Activated CD4-positive, alpha-beta T cell treated with anti-CD3 and anti-CD28 coated beads, Interleukin-2, amount 10 ng/mL, durations not matched to agents 7 days and 5 days (primary cell): ENCODE data around the gene CBFB. TPM values are rescaled to one million over a fixed set of nuclear protein-coding genes. Genes with fewer than 3 reads are reported as not detected.

Experiments
- CTCF ChIA-PET: fragments of 350-600 bp; sonication (Branson Sonifier 250); formaldehyde crosslinking; loops from one replicate; lab custom pipeline; 2021; ENCODE audit warnings: antibody characterized with exemption; lab: Charles Lee
- POLR2A ChIA-PET: fragments of 350-600 bp; sonication (Branson Sonifier 250); formaldehyde crosslinking; loops from one replicate; lab custom pipeline; 2021; ENCODE audit warnings: antibody characterized with exemption; lab: Charles Lee
- DNase-seq: peaks from one replicate; pipeline ENCODE4 v3.0.0-alpha.2; 2020
- H3K27ac Mint-ChIP-seq: one replicate; pipeline ENCODE4 v1.8.0; 2021; ENCODE audit warnings: mild to moderate bottlenecking, moderate library complexity, mixed read lengths
- H3K27me3 Mint-ChIP-seq: one replicate; pipeline ENCODE4 v1.8.0; 2021; ENCODE audit warnings: mixed read lengths
- H3K36me3 Mint-ChIP-seq: one replicate; pipeline ENCODE4 v1.8.0; 2021; ENCODE audit warnings: low read depth, mixed read lengths
- H3K4me1 Mint-ChIP-seq: one replicate; pipeline ENCODE4 v1.8.0; 2021; ENCODE audit warnings: mixed read lengths
- H3K4me3 Mint-ChIP-seq: one replicate; pipeline ENCODE4 v1.8.0; 2021; ENCODE audit warnings: mild to moderate bottlenecking, moderate library complexity, mixed read lengths
- H3K9me3 Mint-ChIP-seq: one replicate; pipeline ENCODE4 v1.8.0; 2021; ENCODE audit warnings: mixed read lengths
- total RNA-seq, 2 experiments: library from RNA; stranded (reverse); gene quantifications; one replicate each; pipeline ENCODE4 v1.2.3, GENCODE V29; 2021

Gene CBFB
- total RNA-seq, 2 experiments from 2014 or later: 218 to 222 TPM

- no peaks in the 10 kb centered on the region for H3K9me3 Mint-ChIP-seq
- POLR2A ChIA-PET: interaction anchor here (0.5 kb wide), 1 partner anchor 35 kb away, joined by 7 read pairs; no protein-coding TSS in a partner anchor
- peaks cover 19% of the 10 kb centered on the region for H3K36me3 Mint-ChIP-seq
- peaks cover 34% of the 10 kb centered on the region for H3K4me1 Mint-ChIP-seq
- no peak for DNase-seq
- H3K4me3 Mint-ChIP-seq: no peak overlapping the region
- H3K27ac Mint-ChIP-seq: no peak overlapping the region
- no peaks in the 10 kb centered on the region for H3K27me3 Mint-ChIP-seq
- CTCF ChIA-PET: interaction anchor here (2.9 to 4.2 kb wide), 2 partner anchors 11 to 148 kb away, joined by 7 to 34 read pairs; no protein-coding TSS in a partner anchor
Measured at GRCh38 chr16:67006930-67007658, 21.9 kb upstream of the CBFB start.

DNA sequence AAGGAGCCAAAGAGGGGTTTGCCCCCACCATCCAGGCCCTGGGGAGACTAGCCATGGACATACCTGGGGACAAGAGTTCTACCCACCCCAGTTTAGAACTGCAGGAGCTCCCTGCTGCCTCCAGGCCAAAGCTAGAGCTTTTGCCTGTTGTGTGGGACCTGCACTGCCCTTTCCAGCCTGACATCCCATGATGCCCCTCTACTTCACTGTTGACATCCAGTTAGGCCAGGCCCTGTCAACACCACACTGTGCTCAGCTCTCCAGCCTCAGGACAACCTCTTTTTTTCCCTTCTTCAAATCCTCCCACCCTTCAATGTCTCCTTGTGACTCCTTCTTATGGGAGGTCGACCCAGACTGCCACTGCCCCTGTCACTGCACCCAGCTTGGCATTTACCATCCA lies 19.8 kb upstream of the CBFB start:
- peaks cover 10% of the 10 kb centered on the region for H3K36me3 Mint-ChIP-seq
- no peaks in the 10 kb centered on the region for H3K9me3 Mint-ChIP-seq
- no peaks in the 10 kb centered on the region for H3K27me3 Mint-ChIP-seq
- H3K4me3 Mint-ChIP-seq: no peak overlapping the region
- H3K27ac Mint-ChIP-seq: no peak overlapping the region
- H3K4me1 Mint-ChIP-seq: peaks cover 39% of the 10 kb centered on the region
- DNase-seq: no peak
- ChIA-PET CTCF (interaction anchor here (1.3 to 4.2 kb wide), 3 partner anchors 9 to 176 kb away, joined by 3 to 34 read pairs (median 7); no protein-coding TSS in a partner anchor), POLR2A (no interaction called here)

- Mint-ChIP-seq H3K4me3 (no peak overlapping the region), H3K27me3 (no peaks in the 10 kb centered on the region), H3K36me3 (no peaks in the 10 kb centered on the region), H3K4me1 (peaks cover 59% of the 10 kb centered on the region), H3K27ac (no peak overlapping the region), H3K9me3 (no peaks in the 10 kb centered on the region)
- no peak for DNase-seq
- CTCF ChIA-PET: interaction anchor here (1.1 to 11.2 kb wide), 5 partner anchors 19 to 382 kb away, joined by 3 to 129 read pairs (median 3); partner anchors contain the start of genes B3GNT9 and TPPP3
- POLR2A ChIA-PET: no interaction called here
Measured at GRCh38 chr16:67011274-67011673, 17.7 kb upstream of the CBFB start.

GRCh38 chr16:67013233-67013822 lies 15.6 kb upstream of the CBFB start:
- Mint-ChIP-seq H3K4me1 (peaks cover 61% of the 10 kb centered on the region), H3K27ac (peak overlapping the region; percentile 86), H3K36me3 (no peaks in the 10 kb centered on the region), H3K4me3 (peak overlapping the region; percentile 82), H3K27me3 (no peaks in the 10 kb centered on the region), H3K9me3 (no peaks in the 10 kb centered on the region)
- DNase-seq: no peak
- ChIA-PET POLR2A (interaction anchor here (0.7 to 1.2 kb wide), 4 partner anchors 9 to 542 kb away, joined by 3 to 6 read pairs (median 4); no protein-coding TSS in a partner anchor), CTCF (interaction anchor here (0.6 to 11.2 kb wide), 23 partner anchors 9 to 184 kb away, joined by 3 to 129 read pairs (median 4); partner anchors contain the start of genes B3GNT9, CES4A, FBXL8 and TRADD)

GRCh38 chr16:67013823-67014633 lies 14.9 kb upstream of the CBFB start:
- ChIA-PET POLR2A (interaction anchor here (0.6 to 1.2 kb wide), 5 partner anchors 9 to 542 kb away, joined by 3 to 6 read pairs (median 3); no protein-coding TSS in a partner anchor), CTCF (interaction anchor here (0.6 to 11.2 kb wide), 21 partner anchors 9 to 161 kb away, joined by 3 to 129 read pairs (median 4); partner anchors contain the start of genes B3GNT9, FBXL8 and TRADD)
- Mint-ChIP-seq H3K4me3 (peak overlapping the region; percentile 82), H3K27me3 (no peaks in the 10 kb centered on the region), H3K9me3 (no peaks in the 10 kb centered on the region), H3K4me1 (peaks cover 56% of the 10 kb centered on the region), H3K36me3 (no peaks in the 10 kb centered on the region), H3K27ac (peak overlapping the region; percentile 96)
- peak; percentile 85 for DNase-seq

GRCh38 chr16:67014634-67015312 lies 14.2 kb upstream of the CBFB start:
- DNase-seq: no peak
- no peaks in the 10 kb centered on the region for H3K27me3 Mint-ChIP-seq
- no peaks in the 10 kb centered on the region for H3K9me3 Mint-ChIP-seq
- ChIA-PET POLR2A (interaction anchor here (0.6 to 1.2 kb wide), 2 partner anchors 8 to 40 kb away, joined by 3 read pairs; no protein-coding TSS in a partner anchor), CTCF (interaction anchor here (1.0 to 11.2 kb wide), 9 partner anchors 13 to 160 kb away, joined by 3 to 129 read pairs (median 9); partner anchors contain the start of gene B3GNT9)
- no peaks in the 10 kb centered on the region for H3K36me3 Mint-ChIP-seq
- H3K27ac Mint-ChIP-seq: peak overlapping the region; percentile 96
- H3K4me1 Mint-ChIP-seq: peaks cover 49% of the 10 kb centered on the region
- H3K4me3 Mint-ChIP-seq: peak overlapping the region; percentile 82

GRCh38 chr16:67015313-67015731 lies 13.6 kb upstream of the CBFB start:
- peaks cover 48% of the 10 kb centered on the region for H3K4me1 Mint-ChIP-seq
- DNase-seq: no peak
- POLR2A ChIA-PET: no interaction called here
- no peaks in the 10 kb centered on the region for H3K9me3 Mint-ChIP-seq
- CTCF ChIA-PET: interaction anchor here (1.0 to 11.2 kb wide), 3 partner anchors 13 to 138 kb away, joined by 3 to 129 read pairs (median 54); partner anchors contain the start of genes B3GNT9 and CBFB
- H3K4me3 Mint-ChIP-seq: peak overlapping the region; percentile 82
- peak overlapping the region; percentile 96 for H3K27ac Mint-ChIP-seq
- H3K36me3 Mint-ChIP-seq: no peaks in the 10 kb centered on the region
- H3K27me3 Mint-ChIP-seq: no peaks in the 10 kb centered on the region

DNA sequence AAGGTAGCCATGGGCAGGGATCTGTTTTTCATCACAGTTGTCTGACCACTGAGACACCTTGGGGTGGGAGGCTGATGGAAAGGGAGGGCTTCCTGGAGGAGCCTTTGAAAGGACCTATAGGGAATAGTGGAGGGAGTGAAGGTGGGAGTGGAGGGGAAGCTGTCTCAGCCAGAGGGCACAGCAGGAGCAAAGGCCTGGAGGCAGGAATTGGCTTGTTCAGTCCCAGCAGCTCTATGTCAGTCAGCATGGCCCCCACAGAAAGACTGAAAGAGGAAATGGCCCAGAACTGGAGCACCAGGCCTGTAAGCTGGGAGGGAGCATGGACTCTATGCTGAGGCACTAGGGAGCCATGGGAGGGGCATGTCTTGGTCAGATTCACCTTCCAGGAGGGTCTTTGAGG lies 12.8 kb upstream of the CBFB start:
- H3K9me3 Mint-ChIP-seq: no peaks in the 10 kb centered on the region
- CTCF ChIA-PET: interaction anchor here (4.3 to 11.2 kb wide), 4 partner anchors 8 to 144 kb away, joined by 34 to 129 read pairs (median 49); partner anchors contain the start of genes B3GNT9, CBFB, FBXL8 and TRADD
- no peaks in the 10 kb centered on the region for H3K36me3 Mint-ChIP-seq
- POLR2A ChIA-PET: no interaction called here
- no peaks in the 10 kb centered on the region for H3K27me3 Mint-ChIP-seq
- no peak for DNase-seq
- peak overlapping the region; percentile 65 for H3K27ac Mint-ChIP-seq
- H3K4me3 Mint-ChIP-seq: no peak overlapping the region
- peaks cover 43% of the 10 kb centered on the region for H3K4me1 Mint-ChIP-seq

GRCh38 chr16:67016681-67017420 lies 12.1 kb upstream of the CBFB start:
- ChIA-PET CTCF (interaction anchor here (0.8 to 11.2 kb wide), 21 partner anchors 9 to 188 kb away, joined by 3 to 129 read pairs (median 6); partner anchors contain the start of genes B3GNT9, CBFB, E2F4 and FBXL8), POLR2A (interaction anchor here (0.6 kb wide), 1 partner anchor 134 kb away, joined by 3 read pairs; the partner anchor contains the start of gene B3GNT9)
- Mint-ChIP-seq H3K9me3 (no peaks in the 10 kb centered on the region), H3K27ac (peak overlapping the region; percentile 65), H3K27me3 (no peaks in the 10 kb centered on the region), H3K4me1 (peaks cover 41% of the 10 kb centered on the region), H3K36me3 (no peaks in the 10 kb centered on the region), H3K4me3 (no peak overlapping the region)
- DNase-seq: no peak

DNA sequence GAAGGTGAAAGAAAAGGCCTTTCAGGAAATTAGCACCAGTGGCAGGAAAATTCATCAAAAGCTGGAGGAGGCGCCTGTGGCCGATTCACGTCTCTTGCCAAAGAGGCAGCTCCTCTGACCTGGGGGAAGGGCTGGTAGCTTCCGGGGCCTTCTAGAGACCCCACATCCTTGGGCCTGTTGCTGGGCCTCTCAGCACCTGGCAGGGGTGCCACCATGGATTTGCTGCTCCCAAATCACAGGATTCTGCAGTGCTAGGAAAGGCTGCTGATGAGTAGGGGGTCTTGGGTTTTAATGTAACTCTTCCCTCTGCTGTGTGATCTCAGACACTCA lies 11.6 kb upstream of the CBFB start:
- Mint-ChIP-seq H3K4me3 (no peak overlapping the region), H3K27ac (no peak overlapping the region), H3K36me3 (no peaks in the 10 kb centered on the region), H3K27me3 (no peaks in the 10 kb centered on the region), H3K9me3 (no peaks in the 10 kb centered on the region), H3K4me1 (peaks cover 38% of the 10 kb centered on the region)
- ChIA-PET POLR2A (interaction anchor here (0.6 to 1.2 kb wide), 3 partner anchors 11 to 136 kb away, joined by 3 to 4 read pairs (median 3); partner anchors contain the start of gene B3GNT9), CTCF (interaction anchor here (0.8 to 11.2 kb wide), 47 partner anchors 10 to 210 kb away, joined by 3 to 129 read pairs (median 6); partner anchors contain the start of genes B3GNT9, CBFB, CES4A and CIAO2B)
- no peak for DNase-seq
